ENCODE results near the gene TSSK3. TPM values are rescaled to one million over a fixed set of nuclear protein-coding genes. Genes with fewer than 3 reads are reported as not detected.
A peak's percentile ranks its signal among the peaks of the same experiment; 100 is the strongest.

The TSSK3 gene
- total and polyA plus RNA-seq, 2 of the 8 experiments (the other 6 are each of a cell fraction or from before 2014, with no cell fraction given) = 1.2 TPM

GRCh38 chr1:32332290-32333079, 29.9 kb upstream of the TSSK3 start (continued):
- TF ChIP-seq CHD7 (IDR thresholded peaks at IDR 0.05; ENCODE audit: insufficient replicate concordance, low read length) (peak; percentile 58), ATF2 (IDR thresholded peaks at IDR 0.05; ENCODE audit: low read length) (peak; percentile 30; the same call in 1 of the 2 replicates), RXRA (IDR thresholded peaks at IDR 0.05; ENCODE audit: insufficient read depth, low read depth, low read length) (no peak), EGR1 (IDR thresholded peaks at IDR 0.05; ENCODE audit: borderline replicate concordance, low read depth, low read length) (peak; percentile 37; the same call in 1 of the 2 replicates), POU5F1 (IDR thresholded peaks at IDR 0.05; ENCODE audit: low read depth, low read length) (no peak), CBX8 (IDR thresholded peaks at IDR 0.05; ENCODE audit: borderline replicate concordance, low read depth, low read length) (no peak), SP1 (IDR thresholded peaks at IDR 0.05; ENCODE audit: low read depth, low read length) (0 out of 2 replicates have a peak, but pooled peaks have one; percentile 73), TBP (IDR thresholded peaks at IDR 0.05; ENCODE audit: low read depth, low read length) (peak; percentile 38; the same call in 1 of the 2 replicates)

Measured in H1 (cell line).